ENCODE results near the gene LGALS13.

The LGALS13 gene

GRCh38 chr19:39637891-39638290, 35.6 kb downstream of the LGALS13 start:
- no peak for DNase-seq (ENCODE audit: low read depth)
- no peak for TF ChIP-seq MYC (IDR thresholded peaks at IDR 0.05; ENCODE audit: low read depth, low read length)
- TF ChIP-seq CTCF (IDR thresholded peaks at IDR 0.05; ENCODE audit: low read depth, low read length): no peak
- no peak for TF ChIP-seq POLR2A (IDR thresholded peaks at IDR 0.05; ENCODE audit: extremely low read depth, insufficient read length)
- no peak for TF ChIP-seq MAX (IDR thresholded peaks at IDR 0.05; ENCODE audit: low read depth, low read length)
- H3K4me3 ChIP-seq (ENCODE audit: low read depth, low read length): no peak overlapping the region

- DNase-seq (ENCODE audit: low read depth): no peak
- TF ChIP-seq POLR2A (IDR thresholded peaks at IDR 0.05; ENCODE audit: extremely low read depth, insufficient read length) (no peak), CTCF (IDR thresholded peaks at IDR 0.05; ENCODE audit: low read depth, low read length) (no peak), MYC (IDR thresholded peaks at IDR 0.05; ENCODE audit: low read depth, low read length) (no peak), MAX (IDR thresholded peaks at IDR 0.05; ENCODE audit: low read depth, low read length) (no peak)
- no peak overlapping the region for H3K4me3 ChIP-seq (ENCODE audit: low read depth, low read length)
Observed at GRCh38 chr19:39641773-39642172, 39.4 kb downstream of the LGALS13 start.

- no peak overlapping the region for H3K4me3 ChIP-seq (ENCODE audit: low read depth, low read length)
- TF ChIP-seq POLR2A (IDR thresholded peaks at IDR 0.05; ENCODE audit: extremely low read depth, insufficient read length) (no peak), MYC (IDR thresholded peaks at IDR 0.05; ENCODE audit: low read depth, low read length) (no peak), MAX (IDR thresholded peaks at IDR 0.05; ENCODE audit: low read depth, low read length) (no peak), CTCF (IDR thresholded peaks at IDR 0.05; ENCODE audit: low read depth, low read length) (no peak)
- DNase-seq (ENCODE audit: low read depth): no peak
Observed at GRCh38 chr19:39643591-39643990, 41.3 kb downstream of the LGALS13 start.

GRCh38 chr19:39645800-39646411, 43.6 kb downstream of the LGALS13 start:
- DNase-seq (ENCODE audit: low read depth): peak; percentile 16
- no peak overlapping the region for H3K4me3 ChIP-seq (ENCODE audit: low read depth, low read length)
- TF ChIP-seq CTCF (IDR thresholded peaks at IDR 0.05; ENCODE audit: low read depth, low read length) (no peak), MYC (IDR thresholded peaks at IDR 0.05; ENCODE audit: low read depth, low read length) (no peak), MAX (IDR thresholded peaks at IDR 0.05; ENCODE audit: low read depth, low read length) (no peak), POLR2A (IDR thresholded peaks at IDR 0.05; ENCODE audit: extremely low read depth, insufficient read length) (no peak)

- H3K4me3 ChIP-seq (ENCODE audit: low read depth, low read length): no peak overlapping the region
- DNase-seq (ENCODE audit: low read depth): no peak
- no peak for TF ChIP-seq POLR2A (IDR thresholded peaks at IDR 0.05; ENCODE audit: extremely low read depth, insufficient read length)
- TF ChIP-seq MYC (IDR thresholded peaks at IDR 0.05; ENCODE audit: low read depth, low read length): no peak
- no peak for TF ChIP-seq CTCF (IDR thresholded peaks at IDR 0.05; ENCODE audit: low read depth, low read length)
- TF ChIP-seq MAX (IDR thresholded peaks at IDR 0.05; ENCODE audit: low read depth, low read length): no peak
Observed at GRCh38 chr19:39647918-39648317, 45.6 kb downstream of the LGALS13 start.
